H1 (cell line): ENCODE measurements around the gene CD226. TPM values are rescaled to one million over a fixed set of nuclear protein-coding genes. Genes with fewer than 3 reads are reported as not detected.

Source experiments
- CTCF ChIA-PET: fragments of 300-600 bp; sonication (Branson Sonifier 250); formaldehyde crosslinking; loops from one replicate; lab custom pipeline; 2021; ENCODE audit not compliant: partially characterized antibody; lab: Charles Lee
- POLR2A ChIA-PET: fragments of 300-600 bp; sonication (Branson Sonifier 250); formaldehyde crosslinking; loops from one replicate; lab custom pipeline; 2021; ENCODE audit warnings: inconsistent platforms; ENCODE audit not compliant: partially characterized antibody; lab: Charles Lee
- DNase-seq, 2 experiments: peaks; one replicate each; pipeline versions ENCODE4 v3.0.0 to v3.0.0-alpha.2; 2010 to 2022; ENCODE audit warnings: low spot score in 2 of 2, low read depth in 1 of 2, mixed read lengths in 1 of 2
- FAIRE-seq: peaks from 2 replicates; lab custom pipeline; 2011; peaks lifted over from hg19 to GRCh38; lab: Jason Lieb, UNC
- H2AFZ ChIP-seq: 2 replicates; pipeline ENCODE4 v1.8.1; 2012; ENCODE audit warnings: low read length, inconsistent platforms
- H2AK5ac ChIP-seq: 2 replicates; pipeline ENCODE4 v1.6.1; 2013; ENCODE audit warnings: low read depth, low read length
- H2BK120ac ChIP-seq: replicated peaks from 2 replicates; pipeline ENCODE3; 2013; ENCODE audit warnings: low read depth, low read length, inconsistent platforms
- H2BK12ac ChIP-seq: 2 replicates; pipeline ENCODE4 v1.6.1; 2013; ENCODE audit warnings: low read depth, low read length
- H2BK15ac ChIP-seq: 2 replicates; pipeline ENCODE4 v1.6.1; 2013; ENCODE audit warnings: low read length
- H2BK20ac ChIP-seq: 2 replicates; pipeline ENCODE4 v1.6.1; 2013; ENCODE audit warnings: low read length
- H2BK5ac ChIP-seq: 2 replicates; pipeline ENCODE4 v1.6.1; 2013; ENCODE audit warnings: low read depth, low read length
- H3K14ac ChIP-seq: 2 replicates; pipeline ENCODE4 v1.6.1; 2013; ENCODE audit warnings: inconsistent platforms; ENCODE audit not compliant: insufficient read length
- H3K18ac ChIP-seq: 2 replicates; pipeline ENCODE4 v1.6.1; 2013; ENCODE audit warnings: low read length; ENCODE audit errors: extremely low read depth
- H3K23ac ChIP-seq: 2 replicates; pipeline ENCODE4 v1.6.1; 2013; ENCODE audit warnings: inconsistent platforms; ENCODE audit not compliant: insufficient read length
- H3K23me2 ChIP-seq: 2 replicates; pipeline ENCODE4 v1.6.1; 2013; ENCODE audit warnings: low read depth, low read length
- H3K27ac ChIP-seq: 2 replicates; pipeline ENCODE4 v1.6.1; 2011; ENCODE audit warnings: low read depth, low read length, inconsistent platforms
- H3K27me3 ChIP-seq, 4 experiments: replicated peaks in 1 of 4; 1 replicate in 1 of 4; 2 replicates in 3 of 4; pipeline versions ENCODE4 v1.6.1 to v1.8.1; 2011 to 2013; ENCODE audit warnings: low read length in 3 of 4, mild to moderate bottlenecking in 3 of 4, inconsistent platforms in 2 of 4, mixed read lengths in 2 of 4, moderate library complexity in 1 of 4; ENCODE audit not compliant: control insufficient read depth in 3 of 4, insufficient read depth in 3 of 4; ENCODE audit errors: extremely low read depth in 1 of 4
- H3K36me3 ChIP-seq, 4 experiments: 2 replicates each; pipeline versions ENCODE4 v1.6.1 to v1.8.1; 2011 to 2013; ENCODE audit warnings: mild to moderate bottlenecking in 4 of 4, low read length in 3 of 4, moderate library complexity in 2 of 4, control low read depth in 1 of 4, inconsistent platforms in 1 of 4; ENCODE audit not compliant: insufficient read depth in 4 of 4, control insufficient read depth in 2 of 4
- H3K4ac ChIP-seq: replicated peaks from 2 replicates; pipeline ENCODE3; 2013; ENCODE audit warnings: low read length, low read depth, mixed read lengths, inconsistent platforms; ENCODE audit not compliant: insufficient read length
- H3K4me1 ChIP-seq, 4 experiments: replicated peaks in 1 of 4; 1 replicate in 1 of 4; 2 replicates in 3 of 4; pipeline versions ENCODE4 v1.6.1 to v1.8.1; 2011 to 2013; ENCODE audit warnings: low read length in 3 of 4, inconsistent platforms in 2 of 4, mixed read lengths in 1 of 4; ENCODE audit not compliant: insufficient read depth in 4 of 4, control insufficient read depth in 3 of 4
- H3K4me2 ChIP-seq, 2 experiments: 2 replicates each; pipeline versions ENCODE4 v1.6.1 to v1.8.1; 2011 to 2013; ENCODE audit warnings: low read depth in 2 of 2, low read length in 2 of 2, control low read depth in 1 of 2, inconsistent platforms in 1 of 2, mild to moderate bottlenecking in 1 of 2; ENCODE audit not compliant: insufficient read depth in 1 of 2
- H3K4me3 ChIP-seq, 4 experiments: fragments of 200-600, 300-600 bp in 1 of 4; sonication (generic), shearing (Covaris generic), sonication (Bioruptor Twin) in 1 of 4; 2 replicates each; pipeline versions ENCODE4 v1.5.1 to v1.8.1; 2011 to 2016; ENCODE audit warnings: low read length in 4 of 4, low read depth in 3 of 4, control low read depth in 2 of 4, inconsistent platforms in 2 of 4, mild to moderate bottlenecking in 2 of 4, mixed read lengths in 1 of 4, moderate library complexity in 1 of 4; ENCODE audit not compliant: insufficient read depth in 2 of 4; ENCODE audit errors: extremely low read depth in 1 of 4
- H3K56ac ChIP-seq: replicated peaks from 2 replicates; pipeline ENCODE3; 2013; ENCODE audit warnings: low read depth, mild to moderate bottlenecking, mixed read lengths, low read length, inconsistent platforms; ENCODE audit not compliant: insufficient read length
- H3K79me1 ChIP-seq: 2 replicates; pipeline ENCODE4 v1.6.1; 2013; ENCODE audit warnings: low read depth, low read length, control low read depth
- H3K79me2 ChIP-seq, 2 experiments: 2 replicates each; pipeline versions ENCODE4 v1.6.1 to v1.8.1; 2012 to 2013; ENCODE audit warnings: low read length in 2 of 2, mild to moderate bottlenecking in 2 of 2, inconsistent platforms in 1 of 2; ENCODE audit not compliant: insufficient read depth in 2 of 2, control insufficient read depth in 1 of 2
- H3K9ac ChIP-seq, 4 experiments: replicated peaks in 1 of 4; 1 replicate in 1 of 4; 2 replicates in 3 of 4; pipeline versions ENCODE4 v1.6.1 to v1.8.1; 2011 to 2013; ENCODE audit warnings: low read depth in 3 of 4, low read length in 3 of 4, control low read depth in 2 of 4, mild to moderate bottlenecking in 2 of 4, moderate library complexity in 2 of 4, inconsistent platforms in 1 of 4; ENCODE audit errors: extremely low read depth in 1 of 4
- H3K9me3 ChIP-seq, 2 experiments: 2 replicates each; pipeline versions ENCODE4 v1.6.1 to v1.8.1; 2012 to 2013; ENCODE audit warnings: mild to moderate bottlenecking in 2 of 2, moderate library complexity in 2 of 2, control low read depth in 1 of 2, inconsistent platforms in 1 of 2, low read depth in 1 of 2, low read length in 1 of 2, mixed read lengths in 1 of 2; ENCODE audit not compliant: insufficient read depth in 2 of 2
- H4K20me1 ChIP-seq, 2 experiments: replicated peaks in 1 of 2; 2 replicates each; pipeline versions ENCODE3 to v1.8.1; 2011 to 2013; ENCODE audit warnings: inconsistent platforms in 2 of 2, low read length in 2 of 2, mild to moderate bottlenecking in 1 of 2; ENCODE audit not compliant: insufficient read depth in 2 of 2, control insufficient read depth in 1 of 2
- H4K5ac ChIP-seq: 2 replicates; pipeline ENCODE4 v1.6.1; 2013; ENCODE audit warnings: low read length, low read depth, mixed read lengths, inconsistent platforms; ENCODE audit not compliant: insufficient read length
- H4K8ac ChIP-seq: 2 replicates; pipeline ENCODE4 v1.8.0; 2013; ENCODE audit warnings: mild to moderate bottlenecking, moderate library complexity, low read length, inconsistent platforms; ENCODE audit not compliant: insufficient read depth; ENCODE audit errors: extremely low read depth
- H4K91ac ChIP-seq: replicated peaks from 2 replicates; pipeline ENCODE3; 2013; ENCODE audit warnings: low read length, mixed read lengths, inconsistent platforms; ENCODE audit not compliant: insufficient read length
- POLR2AphosphoS5 ChIP-seq: IDR thresholded peaks from 2 replicates; pipeline ENCODE4 v1.6.1; 2011; ENCODE audit warnings: low read depth, low read length
- SIX5 ChIP-seq: IDR thresholded peaks from 2 replicates; pipeline ENCODE4 v1.6.1; 2011; ENCODE audit warnings: mild to moderate bottlenecking, low read depth, low read length
- WGBS, 2 experiments: shearing (Covaris generic) in 1 of 2; methylation state at CpG; one replicate each; pipeline versions ENCODE4 v1.1.6 to v1.1.7; 2013 to 2015; ENCODE audit warnings: low lambda C conversion rate in 2 of 2, mixed read lengths in 2 of 2, inconsistent platforms in 1 of 2, low coverage in 1 of 2, missing lambda C conversion rate in 1 of 2; ENCODE audit not compliant: insufficient replicate concordance in 2 of 2, insufficient coverage in 1 of 2, insufficient read length in 1 of 2; ENCODE audit errors: extremely low coverage in 1 of 2, missing lambda C conversion rate in 1 of 2; 5-methylcytosine and 5-hydroxymethylcytosine counted together
- polyA plus RNA-seq, 7 experiments: library from polyadenylated mRNA; depleted of rRNA in 3 of 7; stranded (reverse) in 5 of 7; unstranded in 2 of 7; fragments of >200 nt in 5 of 7; fragments of 200-250 nt in 2 of 7; gene quantifications; 1 replicate in 5 of 7; 2 replicates in 1 of 7; 4 replicates in 1 of 7; pipeline versions ENCODE4 v1.2.1 to v1.2.3, GENCODE V29; 2011 to 2013; ENCODE audit warnings: missing spikeins in 2 of 7, mixed read lengths in 2 of 7
- total RNA-seq: library from RNA; stranded (reverse); fragmentation: NEBNext Ultra II Directional; extraction: Animal tissue kit (Norgen Biotek cat#: 25700); gene quantifications from 2 replicates; pipeline ENCODE4 v1.2.1, GENCODE V29; 2021

The CD226 gene
- total and polyA plus RNA-seq, 2 of the 8 experiments (the other 6 are each of a cell fraction or from before 2014, with no cell fraction given), result not detected

- Histone ChIP-seq H2BK15ac (no peak overlapping the region), H3K23me2 (peaks cover 6% of the 10 kb centered on the region; the same call in 1 of the 2 replicates), H3K23ac (no peak overlapping the region), H4K8ac (no peak overlapping the region), H4K20me1 (peaks cover 0 to 5% of the 10 kb centered on the region in 2 experiments), H3K27me3 (no peaks in the 10 kb centered on the region), H3K36me3 (no peaks in the 10 kb centered on the region; a peak in 1 of 8 replicates), H3K79me2 (no peaks in the 10 kb centered on the region), H4K5ac (no peak overlapping the region), H4K91ac (no peak overlapping the region), H2AFZ (no peak overlapping the region), H3K9me3 (no peaks in the 10 kb centered on the region), H3K9ac (no peak overlapping the region), H2BK5ac (no peak overlapping the region), H3K4ac (no peak overlapping the region), H2BK120ac (no peak overlapping the region), H3K4me2 (no peak overlapping the region), H3K27ac (no peak overlapping the region), H3K18ac (no peak overlapping the region), H2BK12ac (no peak overlapping the region), H3K4me1 (no peaks in the 10 kb centered on the region), H3K4me3 (no peak overlapping the region), H2BK20ac (no peak overlapping the region), H3K56ac (no peak overlapping the region), H3K79me1 (no peaks in the 10 kb centered on the region), H2AK5ac (no peak overlapping the region), H3K14ac (no peak overlapping the region)
- POLR2A ChIA-PET, result no interaction called here
- 95% methylated on average over 1 of the region's 1 CpG; no CpG with 5 or more reads in 1 of the 2 experiments for WGBS, 2 experiments
- FAIRE-seq (no peak), DNase-seq (no peak)
- no peak for TF ChIP-seq SIX5
- TF ChIP-seq POLR2AphosphoS5, result no peak
- CTCF ChIA-PET, result interaction anchor here (0.6 to 0.8 kb wide), 2 partner anchors 8 to 277 kb away, joined by 3 read pairs; no protein-coding TSS in a partner anchor
These were observed 3.5 kb upstream of the CD226 start for GRCh38 chr18:69951182-69951581.
